Right hindlimb (tissue), 1 donor: ENCODE data around the gene FBXO17.
A peak's percentile ranks its signal among the peaks of the same experiment; 100 is the strongest.
"Not testable (repeated sequence)": the region's sequence is repeated elsewhere in the genome, so short reads cannot be mapped to it uniquely, and the experiment has no call there.

Source experiments
- DNase-seq: peaks from one replicate; pipeline ENCODE4 v3.0.0-alpha.2; 2018

FBXO17 gene

GRCh38 chr19:38975214-38975860 lies at the start of gene FBXO17:
Gene FBXO17 (minus strand): TSS chr19:38975742. CDS start chr19:38950319, 25,423 bp downstream.
- DNase-seq = peak; percentile 89

GRCh38 chr19:39024875-39025641 lies 49.5 kb upstream of the FBXO17 start:
- no peak for DNase-seq

GRCh38 chr19:39021063-39021462 lies 45.5 kb upstream of the FBXO17 start:
- no peak for DNase-seq

- no peak for DNase-seq
Observed at GRCh38 chr19:39017646-39018045, 42.1 kb upstream of the FBXO17 start.

GRCh38 chr19:39017026-39017425 lies 41.5 kb upstream of the FBXO17 start:
- DNase-seq = no peak

- no peak for DNase-seq
Observed at GRCh38 chr19:39014037-39014436, 38.5 kb upstream of the FBXO17 start.

GRCh38 chr19:39009001-39009400 lies 33.5 kb upstream of the FBXO17 start:
- no peak for DNase-seq

GRCh38 chr19:39008137-39008536 lies 32.6 kb upstream of the FBXO17 start:
- no peak for DNase-seq

- no peak for DNase-seq
Observed at GRCh38 chr19:39007096-39007495, 31.6 kb upstream of the FBXO17 start.

- DNase-seq = no peak
Observed at GRCh38 chr19:39004403-39004802, 28.9 kb upstream of the FBXO17 start.

GRCh38 chr19:39003796-39004195 lies 28.3 kb upstream of the FBXO17 start:
- no peak for DNase-seq

- DNase-seq = no peak
Observed at GRCh38 chr19:39003188-39003587, 27.6 kb upstream of the FBXO17 start.

GRCh38 chr19:39001041-39001440 lies 25.5 kb upstream of the FBXO17 start:
- no peak for DNase-seq

- not testable (repeated sequence) for DNase-seq
Observed at GRCh38 chr19:38997576-38997975, 22.0 kb upstream of the FBXO17 start.

- DNase-seq = no peak
Observed at GRCh38 chr19:38993271-38993670, 17.7 kb upstream of the FBXO17 start.

GRCh38 chr19:38990949-38991697 lies 15.6 kb upstream of the FBXO17 start:
- no peak for DNase-seq

- not testable (repeated sequence) for DNase-seq
Observed at GRCh38 chr19:38989614-38990013, 14.1 kb upstream of the FBXO17 start.

- DNase-seq = peak; percentile 77
Observed at GRCh38 chr19:38989066-38989605, 13.6 kb upstream of the FBXO17 start.

- DNase-seq = not testable (repeated sequence)
Observed at GRCh38 chr19:38988627-38989026, 13.1 kb upstream of the FBXO17 start.

- not testable (repeated sequence) for DNase-seq
Observed at GRCh38 chr19:38987745-38988144, 12.2 kb upstream of the FBXO17 start.

GRCh38 chr19:38985262-38985661 lies 9.7 kb upstream of the FBXO17 start:
- no peak for DNase-seq

GRCh38 chr19:38980583-38981374 lies 5.2 kb upstream of the FBXO17 start:
- no peak for DNase-seq

- no peak for DNase-seq
Observed at GRCh38 chr19:38979812-38980211, 4.3 kb upstream of the FBXO17 start.
